GM18499 (cell line): ENCODE results near the gene NPAT.

Experiments
- ATAC-seq: cut with Tn5 transposase; IDR thresholded peaks from one replicate; pipeline ENCODE4 v1.9.1; 2021; ENCODE audit warnings: moderate number of reproducible peaks; ENCODE audit not compliant: insufficient read depth, unreplicated experiment

NPAT gene

DNA sequence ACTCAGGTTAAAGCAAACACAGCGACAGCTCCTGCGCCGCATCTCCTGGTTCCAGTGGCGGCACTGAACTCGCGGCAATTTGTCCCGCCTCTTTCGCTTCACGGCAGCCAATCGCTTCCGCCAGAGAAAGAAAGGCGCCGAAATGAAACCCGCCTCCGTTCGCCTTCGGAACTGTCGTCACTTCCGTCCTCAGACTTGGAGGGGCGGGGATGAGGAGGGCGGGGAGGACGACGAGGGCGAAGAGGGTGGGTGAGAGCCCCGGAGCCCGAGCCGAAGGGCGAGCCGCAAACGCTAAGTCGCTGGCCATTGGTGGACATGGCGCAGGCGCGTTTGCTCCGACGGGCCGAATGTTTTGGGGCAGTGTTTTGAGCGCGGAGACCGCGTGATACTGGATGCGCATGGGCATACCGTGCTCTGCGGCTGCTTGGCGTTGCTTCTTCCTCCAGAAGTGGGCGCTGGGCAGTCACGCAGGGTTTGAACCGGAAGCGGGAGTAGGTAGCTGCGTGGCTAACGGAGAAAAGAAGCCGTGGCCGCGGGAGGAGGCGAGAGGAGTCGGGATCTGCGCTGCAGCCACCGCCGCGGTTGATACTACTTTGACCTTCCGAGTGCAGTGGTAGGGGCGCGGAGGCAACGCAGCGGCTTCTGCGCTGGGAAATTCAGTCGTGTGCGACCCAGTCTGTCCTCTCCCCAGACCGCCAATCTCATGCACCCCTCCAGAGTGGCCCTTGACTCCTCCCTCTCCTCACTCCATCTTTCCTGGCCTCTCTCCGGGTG lies at the start of gene NPAT, which contains the start of gene ATM:
NPAT (minus strand) TSS at position 65 of the 774 bp plus-strand sequence. CDS start 102 bp downstream, outside the sequence.
ATM (plus strand) TSS at position 494 of the 774 bp plus-strand sequence. CDS start 4,558 bp downstream, outside the sequence.
- peak; percentile 62 for ATAC-seq

DNA sequence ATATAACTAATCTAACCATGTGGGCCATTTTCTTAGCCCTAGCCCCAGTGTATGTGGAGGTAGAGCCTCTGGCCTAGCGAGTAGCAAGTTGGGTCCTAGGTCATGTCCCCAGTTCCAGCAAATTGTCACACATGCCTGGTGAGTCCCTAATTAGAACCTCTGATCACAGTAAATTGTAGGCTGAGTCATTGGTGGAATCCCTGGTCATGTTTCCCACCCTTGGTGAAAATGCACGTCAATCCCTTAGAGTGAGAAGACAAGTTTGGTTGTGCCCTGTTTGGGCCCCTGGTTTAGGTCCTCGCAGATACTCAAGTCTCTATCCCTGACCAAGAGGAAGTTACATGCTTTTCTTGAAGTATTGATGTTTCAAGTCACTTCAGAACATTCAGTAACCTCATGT lies 47.1 kb upstream of the NPAT start:
- ATAC-seq = no peak

DNA sequence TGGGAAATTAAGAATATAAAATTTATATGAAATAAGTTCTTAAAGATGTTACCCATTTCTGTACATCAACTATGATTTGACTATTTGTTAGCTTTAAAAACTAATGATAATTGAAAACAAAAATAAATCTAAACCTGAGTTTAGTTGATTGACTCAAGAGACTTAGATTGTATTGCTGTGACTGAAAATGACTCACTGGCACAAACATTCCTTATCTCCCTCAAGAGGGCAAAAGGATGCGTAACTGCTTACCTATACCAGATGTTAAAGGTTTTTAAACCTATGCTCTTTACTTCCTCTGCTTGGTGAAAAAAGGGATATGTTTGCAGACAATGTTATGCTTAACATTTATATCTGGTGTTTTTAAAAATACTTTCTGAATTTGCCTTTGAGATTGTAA lies 30.7 kb upstream of the NPAT start:
- ATAC-seq = no peak

DNA sequence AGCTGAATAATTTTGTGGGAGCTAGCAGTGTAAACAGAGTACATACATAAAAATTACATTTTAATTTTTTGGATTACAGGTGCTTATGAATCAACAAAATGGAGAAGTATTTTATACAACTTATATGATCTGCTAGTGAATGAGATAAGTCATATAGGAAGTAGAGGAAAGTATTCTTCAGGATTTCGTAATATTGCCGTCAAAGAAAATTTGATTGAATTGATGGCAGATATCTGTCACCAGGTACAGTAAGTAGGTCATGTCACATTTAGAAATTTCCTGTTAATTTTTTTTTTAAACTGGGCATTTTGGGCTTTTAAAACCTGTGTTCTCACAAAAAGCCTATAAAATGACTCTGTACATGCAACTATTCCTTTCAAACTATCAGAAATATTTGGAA lies 24.4 kb upstream of the NPAT start:
- no peak for ATAC-seq

DNA sequence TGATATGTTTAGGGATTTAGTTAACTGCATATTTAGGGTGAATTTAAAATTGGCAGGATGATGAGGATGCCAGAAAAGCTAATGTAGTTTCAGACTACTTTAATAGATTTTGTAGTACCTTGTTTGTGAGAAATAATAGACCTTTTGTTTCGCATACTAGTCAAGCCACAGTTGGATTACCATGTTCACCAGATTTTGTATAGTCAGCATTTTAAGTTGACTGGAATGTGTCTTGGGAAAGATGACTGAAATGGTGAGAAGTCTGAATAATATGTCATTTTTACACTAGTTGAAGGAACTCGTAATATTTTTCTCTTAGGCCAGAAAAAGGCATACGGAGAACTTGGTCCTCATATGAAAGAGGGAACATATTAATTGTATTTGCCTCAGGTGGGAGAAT lies 23.9 kb upstream of the NPAT start:
- ATAC-seq = no peak

DNA sequence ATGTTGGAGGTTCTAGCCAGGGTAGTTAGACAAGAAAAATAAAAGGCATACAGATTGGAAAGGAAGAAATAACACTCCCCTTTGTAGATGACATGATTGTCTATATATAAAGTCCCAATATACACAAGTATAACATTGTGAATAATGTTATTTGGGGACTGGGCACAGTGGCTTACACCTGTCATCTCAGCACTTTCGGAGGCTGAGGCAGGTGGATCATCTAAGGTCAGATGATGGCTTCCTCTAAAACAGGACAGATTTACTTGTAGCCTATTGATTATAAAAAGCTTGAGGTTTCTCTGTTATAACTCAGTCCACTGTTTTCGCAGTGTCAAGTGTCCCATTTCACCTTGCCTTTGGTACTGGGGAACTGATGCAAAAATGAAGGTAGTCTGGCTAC lies 20.0 kb upstream of the NPAT start:
- ATAC-seq = no peak

DNA sequence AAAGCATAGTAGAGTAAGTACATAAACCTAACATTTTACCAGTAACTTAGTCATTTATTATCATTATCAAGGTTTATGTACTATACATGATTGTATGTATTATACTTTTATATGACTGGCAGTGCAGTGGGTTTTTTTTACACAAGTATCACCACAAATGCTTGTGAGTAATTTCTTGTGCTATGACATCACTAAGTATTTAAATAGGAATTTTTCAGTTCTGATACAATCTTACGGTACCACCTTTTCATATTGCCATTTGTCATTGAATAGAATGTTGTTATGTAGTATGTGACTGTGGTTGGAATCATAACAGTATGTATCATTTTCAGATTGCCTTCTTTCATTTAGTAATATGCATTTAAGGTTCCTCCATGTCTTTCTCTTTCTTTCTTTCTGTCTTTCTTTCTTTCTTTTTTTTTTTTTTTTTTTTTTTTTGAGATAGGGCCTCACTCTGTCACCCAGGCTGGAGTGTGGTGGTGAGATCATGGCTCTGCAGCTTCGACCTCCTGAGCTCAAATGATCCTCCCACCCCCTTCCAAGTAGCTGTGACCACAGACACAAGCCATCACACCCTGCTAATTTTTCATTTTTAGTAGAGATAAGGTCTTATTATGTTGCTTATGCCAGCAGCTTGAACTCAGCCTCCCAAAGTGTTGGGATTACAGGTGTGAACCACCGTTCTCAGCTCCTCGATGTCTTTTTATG lies 19.0 kb upstream of the NPAT start:
- ATAC-seq = no peak

DNA sequence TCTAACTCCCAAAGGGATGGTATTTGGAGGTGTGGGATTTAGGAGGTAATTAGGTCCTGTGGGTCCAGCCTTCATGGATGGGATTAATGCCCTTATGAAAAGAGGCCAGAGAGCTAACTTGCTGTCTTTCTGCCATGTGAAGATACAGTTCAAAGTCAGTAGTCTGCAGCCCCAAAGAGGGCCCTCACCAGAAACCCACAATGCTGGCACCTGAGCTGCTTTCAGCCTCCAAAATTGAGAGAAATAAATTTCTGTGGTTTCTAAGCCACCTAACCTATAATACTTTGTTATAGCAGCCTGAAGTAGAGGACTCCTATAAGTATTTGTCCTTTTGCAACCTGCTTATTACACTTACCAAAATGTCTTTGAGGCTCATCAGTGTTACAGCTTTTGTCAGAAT lies 16.6 kb upstream of the NPAT start:
- ATAC-seq = no peak

DNA sequence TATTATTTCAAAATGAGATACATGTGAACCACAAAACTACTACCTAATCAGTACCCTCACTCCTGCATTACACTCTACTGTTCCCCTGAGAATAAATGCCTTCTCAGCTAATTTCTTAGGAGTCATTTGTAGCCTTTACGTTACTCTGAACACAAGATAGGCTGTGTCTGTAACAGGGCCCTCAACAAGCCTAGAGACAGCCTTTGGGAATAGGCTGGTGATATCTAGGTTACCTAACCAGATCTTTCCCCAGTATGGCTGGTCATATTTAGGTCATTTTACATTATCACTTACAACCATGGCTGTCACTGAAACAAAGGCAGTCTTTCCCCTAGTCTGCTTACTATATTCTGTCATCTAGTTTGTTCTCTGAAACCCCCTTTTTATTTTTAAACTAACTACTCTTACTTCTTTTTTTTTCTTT lies 14.6 kb upstream of the NPAT start:
- ATAC-seq = peak; percentile 26

DNA sequence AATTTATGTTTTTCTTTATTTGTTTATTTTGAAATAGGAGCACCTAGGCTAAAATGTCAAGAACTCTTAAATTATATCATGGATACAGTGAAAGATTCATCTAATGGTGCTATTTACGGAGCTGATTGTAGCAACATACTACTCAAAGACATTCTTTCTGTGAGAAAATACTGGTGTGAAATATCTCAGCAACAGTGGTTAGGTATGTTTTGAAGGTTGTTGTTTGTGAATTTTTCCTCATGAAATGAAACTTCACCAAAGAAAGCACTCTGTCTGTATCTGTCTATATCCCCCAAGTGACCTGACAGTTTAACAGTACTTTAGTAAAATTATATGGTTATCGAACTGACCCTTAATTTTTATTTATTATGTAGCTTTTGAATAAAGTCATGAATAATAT lies 13.2 kb upstream of the NPAT start:
- ATAC-seq = no peak

DNA sequence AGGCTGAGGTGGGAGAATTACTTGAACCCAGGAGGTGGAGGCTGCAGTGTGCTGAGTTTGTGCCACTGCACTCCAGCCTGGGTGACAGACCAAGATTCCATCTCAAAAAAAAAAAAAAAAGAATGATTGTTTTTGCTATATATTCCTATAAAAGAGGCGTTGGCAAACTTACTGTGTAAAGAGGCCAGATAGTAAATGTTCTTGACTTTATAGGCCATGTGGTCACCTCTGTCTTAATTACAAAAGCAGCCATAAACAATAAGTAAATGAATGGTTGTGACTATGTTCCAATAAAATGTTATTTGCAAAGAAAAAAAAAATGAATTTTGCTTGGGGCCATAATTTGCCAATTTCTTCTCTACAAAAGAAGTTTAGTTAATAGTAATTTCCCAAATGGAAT lies 12.8 kb upstream of the NPAT start:
- ATAC-seq = no peak

DNA sequence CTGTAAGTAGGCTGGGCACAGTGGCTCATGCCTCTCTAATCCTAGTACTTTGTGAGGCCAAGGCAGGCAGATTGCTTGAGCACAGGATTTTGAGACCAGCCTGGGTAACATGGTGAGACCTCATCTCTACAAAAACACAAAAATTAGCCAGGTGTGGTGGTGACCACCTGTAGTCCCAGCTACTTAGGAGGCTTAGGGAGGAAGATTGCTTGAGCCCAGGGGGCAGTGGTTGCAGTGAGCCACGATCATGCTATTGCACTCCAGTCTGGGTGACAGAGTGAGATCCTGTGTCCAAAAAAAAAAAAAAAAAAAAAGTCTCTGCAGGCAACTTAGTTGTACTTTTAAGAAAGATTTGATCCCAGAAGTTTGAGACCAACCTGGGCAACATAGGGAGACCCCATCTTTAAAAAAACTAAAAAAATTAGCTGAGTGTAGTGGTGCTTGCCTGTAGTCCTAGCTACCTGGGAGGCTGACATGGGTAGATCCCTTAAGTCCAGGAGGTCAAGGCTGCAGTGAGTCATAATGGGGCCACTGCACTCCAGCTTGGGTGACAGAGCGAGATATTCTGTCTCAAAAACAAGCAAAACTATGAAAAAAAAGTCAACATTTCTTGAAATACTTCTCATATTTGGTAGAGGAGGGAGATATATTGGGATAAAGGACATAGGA lies 11.0 kb upstream of the NPAT start:
- ATAC-seq = no peak

DNA sequence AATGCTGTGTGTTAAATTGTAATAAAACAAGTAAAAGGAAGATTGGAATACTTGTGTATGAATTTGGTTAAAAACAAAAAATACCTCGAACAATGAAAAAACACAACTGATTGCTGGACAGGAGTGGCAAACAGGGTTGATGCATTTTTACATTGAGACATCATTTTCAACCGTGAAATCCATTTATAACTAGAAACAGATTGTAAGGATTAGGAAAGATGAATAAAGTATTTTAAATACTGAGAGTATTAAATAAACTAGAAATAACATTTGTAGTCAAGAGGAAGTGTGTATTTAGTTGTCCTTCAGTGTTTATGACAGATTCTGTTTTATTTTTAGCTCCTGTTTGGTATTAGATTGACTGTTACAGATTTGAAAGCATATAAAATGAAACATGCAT lies 5.8 kb upstream of the NPAT start:
- no peak for ATAC-seq

DNA sequence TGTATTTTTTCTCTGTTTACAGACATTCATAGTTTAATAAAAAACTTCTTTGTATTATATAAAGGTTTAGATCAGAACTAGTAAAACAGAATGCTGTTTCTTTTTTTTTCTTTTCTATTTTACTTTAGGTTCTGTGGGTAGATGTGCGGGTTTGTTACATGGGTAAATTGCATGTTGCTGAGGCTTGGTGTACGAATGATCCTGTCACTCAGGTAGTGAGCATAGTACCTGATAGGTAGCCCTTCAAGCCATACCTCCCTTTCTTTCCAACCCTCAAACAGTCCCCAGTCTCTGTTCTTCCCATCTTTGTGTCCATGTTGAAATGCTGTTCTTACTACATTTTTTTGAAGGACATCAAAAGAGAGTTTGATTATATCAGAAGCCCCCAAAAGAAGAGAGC lies 3.6 kb upstream of the NPAT start:
- no peak for ATAC-seq

DNA sequence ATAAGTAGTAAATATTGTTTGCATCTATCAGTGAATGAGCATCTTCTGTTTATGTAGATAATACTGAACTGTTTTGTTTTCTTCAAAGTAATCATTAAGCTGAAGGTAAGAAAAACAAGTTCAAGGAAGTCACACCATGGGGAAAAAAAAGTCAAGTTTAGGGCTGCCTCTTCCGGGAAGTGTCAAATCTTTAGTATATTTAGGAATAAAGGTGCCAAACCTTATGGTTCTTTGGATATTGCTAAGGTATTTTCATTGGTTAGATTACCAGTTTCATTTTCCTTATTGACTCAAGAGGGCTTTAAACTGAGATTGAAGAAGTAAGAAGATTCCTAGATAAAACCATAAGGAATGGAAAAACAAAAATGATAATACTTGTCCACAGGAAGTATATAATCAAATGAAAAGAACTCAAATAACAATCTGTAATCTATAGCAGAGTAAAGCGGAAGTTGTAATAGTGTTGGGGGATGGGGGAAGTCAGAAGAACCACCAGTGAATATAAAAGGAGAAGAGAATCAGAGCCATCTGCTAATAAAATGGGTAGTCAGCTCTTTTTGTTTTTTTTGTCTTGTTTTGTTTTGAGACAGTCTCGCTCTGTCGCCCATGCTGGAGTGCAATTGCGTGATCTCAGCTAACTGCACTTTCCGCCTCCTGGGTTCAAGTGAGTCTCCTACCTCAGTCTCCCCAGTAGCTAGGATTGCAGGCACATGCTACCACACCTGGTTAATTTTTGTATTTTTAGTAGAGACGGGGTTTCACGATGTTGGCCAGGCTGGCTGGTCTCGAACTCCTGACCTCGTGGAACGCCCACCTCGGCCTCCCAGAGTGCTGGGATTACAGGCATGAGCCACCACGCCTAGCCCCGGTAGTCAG lies 2.7 kb upstream of the NPAT start:
- no peak for ATAC-seq

DNA sequence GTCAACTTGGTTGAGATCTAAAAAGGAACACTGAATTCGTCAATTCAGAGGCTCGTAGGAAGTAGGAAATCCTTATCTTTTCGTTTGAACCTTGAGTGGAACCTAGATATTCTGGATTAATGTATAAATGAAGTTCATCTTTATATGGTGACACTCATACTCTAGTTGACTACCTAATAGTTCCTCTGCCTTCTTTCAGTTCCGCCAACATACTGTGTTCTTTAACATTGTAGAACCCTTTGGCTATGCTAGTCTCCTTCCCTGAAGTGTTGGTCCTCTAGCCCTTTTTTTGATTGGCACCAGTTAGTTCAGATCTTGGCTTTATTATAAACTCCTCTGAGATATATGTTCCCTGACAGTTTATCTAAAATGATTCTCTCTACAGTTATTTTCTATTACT lies 1.9 kb upstream of the NPAT start:
- ATAC-seq = no peak

DNA sequence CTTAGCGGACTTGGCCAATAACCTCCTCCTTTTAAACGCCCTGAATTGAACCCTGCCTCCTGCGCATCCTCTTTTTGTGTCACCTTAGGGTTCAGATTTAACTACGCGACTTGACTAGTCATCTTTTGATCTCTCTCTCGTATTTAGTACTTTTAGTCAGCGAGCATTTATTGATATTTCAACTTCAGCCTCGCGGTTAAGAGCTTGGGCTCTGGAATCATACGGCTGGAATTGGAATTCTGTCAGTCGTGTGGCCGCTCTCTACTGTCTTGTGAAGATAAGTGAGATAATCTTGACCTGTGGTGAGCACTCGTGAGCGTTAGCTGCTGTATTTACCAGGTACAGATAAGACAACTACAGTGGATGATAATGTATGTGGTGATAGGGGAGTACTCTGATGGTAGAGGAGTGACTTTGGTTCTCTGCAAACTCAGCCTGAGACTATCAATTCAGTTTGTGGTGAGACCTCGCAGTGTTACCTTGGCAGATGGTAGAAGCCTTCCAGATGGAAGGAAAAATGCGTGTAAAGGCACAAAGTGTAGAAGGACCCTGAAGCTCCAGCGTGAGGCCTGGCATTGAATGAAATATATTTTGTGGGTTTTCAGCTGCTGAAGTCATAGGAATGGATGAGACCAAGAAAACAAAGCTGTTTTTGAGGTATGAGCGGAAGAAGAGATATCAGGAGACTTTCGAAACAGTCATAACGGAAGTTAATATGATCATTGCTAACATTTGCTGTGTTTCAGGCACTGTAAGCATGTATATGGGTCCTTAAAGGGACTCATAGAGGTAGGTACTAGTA lies 1.1 kb upstream of the NPAT start:
- peak; percentile 32 for ATAC-seq

DNA sequence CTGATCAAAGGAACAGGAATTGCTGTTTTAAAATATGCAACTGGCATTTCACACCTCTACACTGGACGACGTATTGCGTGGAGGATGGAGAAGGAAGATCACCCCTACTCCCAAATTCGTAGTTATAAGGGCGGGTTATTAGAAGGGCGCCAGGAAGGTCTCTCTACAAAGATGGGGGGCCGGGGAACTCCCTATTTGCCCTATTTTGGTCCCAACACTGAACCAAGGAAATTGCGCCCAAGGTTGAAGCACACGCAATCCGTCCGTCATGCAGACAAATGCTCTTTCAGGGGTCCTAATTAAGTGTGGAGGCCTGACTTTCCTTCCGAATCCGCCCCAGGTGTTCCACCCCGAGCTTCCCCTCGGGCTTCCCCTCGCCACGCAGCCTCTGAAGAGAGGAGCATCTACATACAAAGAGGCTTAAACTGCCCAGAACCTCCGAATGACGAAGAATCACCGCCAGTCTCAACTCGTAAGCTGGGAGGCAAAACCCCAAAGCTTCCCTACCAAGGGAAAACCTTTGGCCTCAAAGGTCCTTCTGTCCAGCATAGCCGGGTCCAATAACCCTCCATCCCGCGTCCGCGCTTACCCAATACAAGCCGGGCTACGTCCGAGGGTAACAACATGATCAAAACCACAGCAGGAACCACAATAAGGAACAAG lies 396 bp downstream of the NPAT start:
- ATAC-seq = no peak

DNA sequence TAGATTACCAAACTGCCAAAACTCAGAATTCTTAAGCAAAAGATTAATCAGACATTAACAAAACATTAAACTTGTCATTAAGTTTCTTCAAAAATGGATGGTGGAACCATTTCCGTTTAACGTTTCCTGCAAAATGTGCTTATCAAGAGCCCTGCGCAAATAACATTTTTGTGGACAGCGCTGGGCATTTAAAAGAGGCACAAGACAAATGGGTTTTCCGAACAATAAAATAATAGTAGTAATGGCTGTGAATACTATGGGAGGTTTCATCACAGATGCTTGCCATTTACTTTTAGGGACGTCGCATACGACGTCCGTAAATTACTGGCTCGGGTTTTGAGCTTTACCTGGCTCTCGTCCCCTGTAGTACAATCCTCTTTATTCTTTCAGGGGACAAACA lies 1.1 kb downstream of the NPAT start:
- ATAC-seq = no peak
